SKM-1 treated with dmso at 0.1 percent for 144 hours (cell line): ENCODE data around the gene AQP1.

ENCODE experiments used
- DNase-seq: peaks from one replicate; lab custom pipeline; 2025; ENCODE audit not compliant: unreplicated experiment; lab: John Stamatoyannopoulos, UW

The AQP1 gene

GRCh38 chr7:30911561-30911969, at the start of gene AQP1:
TSS of gene AQP1 (plus strand) at chr7:30911853. CDS start at chr7:30911910, 57 bp downstream.
- DNase-seq: no peak

GRCh38 chr7:30862995-30863705, 48.5 kb upstream of the AQP1 start:
- DNase-seq: no peak

- DNase-seq: no peak
Observed at GRCh38 chr7:30863706-30864035, 48.0 kb upstream of the AQP1 start.

- DNase-seq: no peak
Observed at GRCh38 chr7:30864101-30864500, 47.6 kb upstream of the AQP1 start.

GRCh38 chr7:30865076-30865475, 46.6 kb upstream of the AQP1 start:
- no peak for DNase-seq

- no peak for DNase-seq
Observed at GRCh38 chr7:30865821-30866220, 45.8 kb upstream of the AQP1 start.

- no peak for DNase-seq
Observed at GRCh38 chr7:30866939-30867338, 44.7 kb upstream of the AQP1 start.

- DNase-seq: no peak
Observed at GRCh38 chr7:30867483-30867882, 44.2 kb upstream of the AQP1 start.

GRCh38 chr7:30869794-30870611, 41.6 kb upstream of the AQP1 start:
- no peak for DNase-seq

GRCh38 chr7:30870821-30871518, 40.7 kb upstream of the AQP1 start:
- no peak for DNase-seq

- no peak for DNase-seq
Observed at GRCh38 chr7:30871655-30872054, 40.0 kb upstream of the AQP1 start.

- DNase-seq: no peak
Observed at GRCh38 chr7:30873207-30873606, 38.4 kb upstream of the AQP1 start.

GRCh38 chr7:30873656-30874055, 38.0 kb upstream of the AQP1 start:
- DNase-seq: no peak

GRCh38 chr7:30874656-30875302, 36.9 kb upstream of the AQP1 start:
- DNase-seq: no peak

- no peak for DNase-seq
Observed at GRCh38 chr7:30877015-30877769, 34.5 kb upstream of the AQP1 start.

- DNase-seq: no peak
Observed at GRCh38 chr7:30877993-30878392, 33.7 kb upstream of the AQP1 start.

- DNase-seq: no peak
Observed at GRCh38 chr7:30879139-30880124, 32.2 kb upstream of the AQP1 start.

- peak; percentile 54 for DNase-seq
Observed at GRCh38 chr7:30880125-30880720, 31.4 kb upstream of the AQP1 start.

- DNase-seq: no peak
Observed at GRCh38 chr7:30880941-30881340, 30.7 kb upstream of the AQP1 start.
